Activated naive CD4-positive, alpha-beta T cell treated with anti-CD3 and anti-CD28 coated beads, Interleukin-2, amount 10 ng/mL, durations not matched to agents 5 hours and 36 hours (primary cell): ENCODE data around the gene VMA21. TPM values are rescaled to one million over a fixed set of nuclear protein-coding genes. Genes with fewer than 3 reads are reported as not detected.

Source experiments
- total RNA-seq, 2 experiments: library from RNA; stranded (reverse); gene quantifications; one replicate each; pipeline ENCODE4 v1.2.3, GENCODE V29; 2021

The VMA21 gene, protein sequence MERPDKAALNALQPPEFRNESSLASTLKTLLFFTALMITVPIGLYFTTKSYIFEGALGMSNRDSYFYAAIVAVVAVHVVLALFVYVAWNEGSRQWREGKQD
- total RNA-seq: 10 to 100 TPM; 36.5 to 40.0 TPM

DNA sequence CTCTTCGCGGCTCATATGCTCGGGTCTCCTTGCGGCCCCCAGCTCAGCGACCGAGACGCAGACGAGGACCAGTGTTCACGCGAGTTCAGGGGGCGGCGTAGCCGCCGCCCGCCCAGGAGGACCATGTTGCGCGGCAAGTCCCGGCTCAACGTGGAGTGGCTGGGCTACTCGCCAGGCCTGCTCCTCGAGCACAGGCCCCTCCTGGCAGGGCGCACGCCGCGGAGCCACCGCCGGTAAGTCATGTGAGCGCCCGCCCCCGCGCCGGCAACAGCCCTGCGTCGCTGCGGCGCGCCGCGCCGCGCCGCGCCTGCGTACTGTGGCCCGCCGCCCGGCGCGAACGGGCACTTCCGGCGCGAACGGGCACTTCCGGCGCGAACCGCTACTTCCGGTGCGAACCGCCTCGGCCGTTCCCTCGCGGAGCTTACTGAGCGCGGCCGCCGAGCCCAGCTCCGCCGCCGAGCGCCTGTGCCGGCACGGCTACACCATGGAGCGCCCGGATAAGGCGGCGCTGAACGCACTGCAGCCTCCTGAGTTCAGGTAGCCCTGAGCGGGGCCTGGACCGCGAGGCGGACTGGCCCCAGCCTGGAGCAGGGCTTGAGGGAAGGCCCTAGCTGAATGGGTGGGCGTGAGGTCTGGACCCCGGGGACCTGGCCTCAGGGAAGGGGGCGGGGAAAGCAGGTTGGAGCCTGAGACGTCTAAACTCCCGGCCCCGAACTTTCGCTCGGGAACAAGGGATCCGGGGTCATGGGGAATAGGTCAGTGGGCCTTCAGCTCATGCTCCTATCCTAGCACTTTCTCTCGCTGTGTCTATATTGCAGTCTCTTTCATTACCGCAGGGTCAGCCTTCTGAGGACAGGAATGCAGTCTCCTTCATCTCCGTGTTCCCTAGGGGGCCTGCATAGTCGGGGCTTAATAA lies at the start of gene VMA21:
TSS of gene VMA21 (plus strand) at position 382 of the 916 bp plus-strand sequence. CDS start at position 485, 103 bp downstream.

Other genes starting within 250 kb of the VMA21 start
- gene GPR50, start 220.6 kb upstream of the VMA21 start, total RNA-seq: not detected
- not detected for gene PASD1, start 166.5 kb downstream of the VMA21 start, total RNA-seq